Stimulated activated CD4-positive, alpha-beta T cell treated with anti-CD3 and anti-CD28 coated beads, Interleukin-4, amount 100 ng/mL, for 4 hours (primary cell): Measurements from ENCODE around the gene LTBP4.
"Not testable (repeated sequence)": the region's sequence is repeated elsewhere in the genome, so short reads cannot be mapped to it uniquely, and the experiment has no call there.

Experiments used
- DNase-seq, 2 experiments: peaks; one replicate each; pipeline ENCODE4 v3.0.0-alpha.2; 2020

The LTBP4 gene

DNA sequence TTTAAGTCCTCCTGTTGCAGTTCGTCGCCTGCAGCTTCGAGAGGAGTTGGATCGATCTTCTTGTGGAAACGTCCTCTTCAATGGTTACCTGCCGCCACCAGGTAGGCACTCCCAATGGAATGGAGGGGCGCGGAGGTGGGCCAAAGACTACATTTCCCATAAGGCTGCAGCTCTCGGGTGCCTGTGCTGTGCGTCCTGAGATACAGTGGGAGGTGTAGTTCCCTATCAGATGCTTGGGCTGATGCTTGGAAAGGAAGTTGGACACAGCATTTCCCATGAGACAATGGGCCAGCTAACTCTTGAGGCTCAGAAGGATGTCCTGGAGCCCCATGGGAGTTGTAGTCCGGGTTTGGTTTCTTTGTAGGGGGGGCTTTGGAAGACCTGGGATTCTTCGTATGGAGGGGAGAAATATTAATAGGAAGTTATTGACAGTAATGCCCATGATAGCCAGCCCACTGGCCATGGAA, 22.7 kb upstream of the LTBP4 start:
- DNase-seq, result no peak

DNA sequence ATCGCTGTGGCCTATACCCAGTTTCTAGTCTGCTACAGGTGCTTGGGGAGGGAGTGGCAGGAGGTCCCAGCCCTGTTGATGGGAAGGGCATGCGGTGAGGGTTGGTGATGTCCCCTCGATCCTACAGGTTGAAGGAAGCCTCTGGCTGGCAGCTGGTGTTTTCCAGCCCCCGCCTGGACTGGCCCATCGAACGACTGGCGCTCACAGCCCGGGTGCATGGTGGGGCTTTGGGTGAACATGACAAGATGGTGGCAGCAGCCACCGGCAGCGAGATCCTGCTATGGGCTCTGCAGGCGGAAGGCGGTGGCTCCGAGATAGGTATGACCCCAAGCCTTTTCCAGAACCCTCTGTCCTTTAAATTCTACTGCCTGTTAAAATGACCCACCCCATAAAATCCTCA, 20.6 kb upstream of the LTBP4 start:
- DNase-seq, result no peak

DNA sequence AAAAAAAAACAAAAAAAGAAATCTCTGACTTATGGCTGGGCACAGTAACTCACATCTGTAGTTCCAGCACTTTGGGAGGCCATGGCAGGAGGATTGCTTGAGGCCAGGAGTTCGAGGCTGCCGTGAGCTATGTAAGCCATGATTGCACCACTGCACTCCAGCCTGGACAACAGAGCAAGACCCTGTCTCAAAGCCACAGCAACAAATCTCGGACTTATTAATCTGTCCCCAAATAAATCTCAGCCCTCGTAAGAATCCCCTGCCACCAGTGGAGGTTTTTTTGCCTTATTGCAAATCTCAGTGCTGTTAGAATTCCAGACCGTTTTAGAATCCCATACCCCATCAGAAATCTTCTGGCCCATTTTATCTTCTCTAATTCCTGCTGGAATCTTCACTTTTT, 19.6 kb upstream of the LTBP4 start:
- no peak for DNase-seq

DNA sequence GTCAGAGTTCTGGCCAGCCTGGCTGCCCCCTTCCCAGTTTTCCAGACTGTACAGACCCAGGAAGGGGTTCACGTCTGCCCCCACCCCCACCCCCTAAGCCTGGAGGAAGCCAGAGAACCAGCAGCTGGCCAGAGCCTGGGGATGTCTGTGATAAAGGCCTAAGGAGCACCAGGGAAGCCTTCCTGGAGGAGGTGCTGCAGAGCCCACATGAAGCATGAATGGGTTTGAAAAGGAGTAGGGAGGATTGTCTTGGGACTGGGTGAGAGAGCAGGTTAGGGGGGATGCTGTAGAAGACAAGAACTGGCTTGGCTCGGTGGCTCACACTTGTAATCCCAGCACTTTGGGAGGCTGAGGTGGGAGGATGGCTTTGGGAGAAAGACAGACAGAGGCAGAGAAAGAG, 18.7 kb upstream of the LTBP4 start:
- no peak for DNase-seq

DNA sequence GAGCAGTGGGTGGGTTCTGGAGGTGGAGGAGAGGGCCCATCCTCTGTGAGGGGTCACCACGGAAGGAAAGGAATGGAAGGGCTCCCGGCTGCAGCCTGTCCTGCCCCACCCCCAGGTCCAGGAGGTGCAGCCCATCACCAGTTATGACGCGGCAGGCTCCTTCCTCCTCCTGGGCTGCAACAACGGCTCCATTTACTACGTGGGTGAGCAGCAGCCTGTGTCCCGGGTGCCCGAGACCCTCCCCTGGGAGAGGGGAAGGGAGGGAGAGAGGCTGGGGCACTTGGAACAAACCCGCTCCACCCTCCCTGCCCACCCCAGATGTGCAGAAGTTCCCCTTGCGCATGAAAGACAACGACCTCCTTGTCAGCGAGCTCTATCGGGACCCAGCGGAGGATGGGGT, 17.9 kb upstream of the LTBP4 start:
- DNase-seq, result no peak

DNA sequence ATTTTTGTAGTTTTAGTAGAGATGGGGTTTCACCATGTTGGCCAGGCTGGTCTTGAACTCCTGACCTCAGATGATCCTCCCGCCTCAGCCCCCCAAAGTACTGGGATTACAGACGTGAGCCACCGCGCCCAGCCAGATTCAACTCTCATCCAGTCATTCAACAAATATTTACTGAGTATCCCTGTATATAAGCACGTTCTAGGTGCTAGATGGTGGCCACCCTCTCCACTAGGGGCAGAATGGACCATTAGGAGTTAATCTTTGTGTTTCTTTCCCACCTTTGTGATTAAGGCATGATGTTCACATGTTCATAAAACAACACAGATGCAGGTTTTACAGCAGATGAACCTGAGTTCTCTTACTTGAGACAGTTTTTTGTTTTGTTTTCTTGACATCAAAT, 17.2 kb upstream of the LTBP4 start:
- DNase-seq, result no peak

DNA sequence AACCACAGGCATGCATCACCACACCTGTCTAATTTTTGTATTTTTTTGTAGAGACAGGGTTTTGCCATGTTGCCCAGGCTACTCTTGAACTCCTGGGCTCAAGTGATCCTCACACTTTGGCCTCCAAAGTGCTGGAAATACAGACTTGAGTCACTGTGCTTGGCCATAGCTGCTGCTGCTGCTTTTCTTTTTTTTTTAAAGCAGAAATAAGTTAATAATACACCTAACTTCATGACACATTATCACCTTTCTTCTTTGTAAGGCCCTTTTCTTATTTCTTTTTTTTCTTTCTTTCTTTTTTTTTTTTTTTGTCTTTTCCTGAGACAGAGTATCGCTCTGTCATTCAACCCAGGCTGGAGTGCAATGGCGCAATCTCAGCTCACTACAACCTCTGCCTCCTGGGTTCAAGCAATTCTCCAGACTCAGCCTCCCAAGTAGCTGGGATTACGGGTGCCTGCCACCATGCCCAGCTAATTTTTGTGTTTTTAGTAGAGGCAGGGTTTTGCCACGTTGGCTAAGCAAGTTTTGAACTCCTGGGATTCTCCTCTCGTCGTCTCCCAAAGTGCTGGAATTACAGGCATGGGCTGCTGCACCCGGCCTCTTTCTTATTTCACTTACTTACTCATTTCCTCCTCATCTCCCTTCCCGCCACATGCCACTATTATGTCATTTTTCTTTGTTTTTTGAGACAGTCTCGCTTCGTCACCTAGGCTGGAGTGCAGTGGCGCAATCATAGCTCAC, 15.8 kb upstream of the LTBP4 start:
- DNase-seq, result no peak

DNA sequence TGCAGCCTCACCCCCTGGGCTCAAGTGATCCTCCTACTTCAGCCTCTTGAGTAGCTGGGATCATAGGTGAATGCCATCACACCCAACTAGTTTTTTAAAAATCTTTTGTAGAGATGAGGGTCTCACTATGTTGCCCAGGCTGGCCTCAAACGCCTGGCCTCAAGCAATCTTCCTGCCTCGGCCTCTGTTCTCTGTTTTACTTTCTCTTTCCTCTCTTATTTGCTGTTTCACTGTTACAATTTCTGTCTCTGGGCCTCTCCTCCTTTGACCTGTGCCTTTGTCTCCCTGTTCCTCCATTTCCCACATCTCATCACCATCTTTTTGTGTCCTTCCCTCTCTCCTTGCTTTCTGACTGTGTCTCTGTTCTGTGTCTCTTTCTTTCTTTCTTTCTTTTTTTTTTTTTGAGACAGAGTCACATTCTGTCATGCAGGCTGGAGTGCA, 15.2 kb upstream of the LTBP4 start:
- no peak for DNase-seq

DNA sequence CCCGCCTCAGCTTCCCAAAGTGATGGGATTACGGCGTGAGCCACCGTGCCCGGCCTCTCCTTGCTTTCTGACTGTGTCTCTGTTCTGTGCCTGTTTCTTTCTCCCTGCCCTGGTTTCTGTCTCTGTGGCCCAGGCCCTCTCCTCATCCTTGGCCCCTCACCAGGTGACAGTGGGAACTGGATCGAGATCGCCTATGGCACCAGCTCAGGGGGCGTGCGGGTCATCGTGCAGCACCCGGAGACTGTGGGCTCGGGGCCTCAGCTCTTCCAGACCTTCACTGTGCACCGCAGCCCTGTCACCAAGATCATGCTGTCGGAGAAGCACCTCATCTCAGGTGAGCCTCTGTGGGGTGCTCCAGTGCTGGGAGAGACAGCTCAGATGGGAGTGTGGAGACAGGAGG, 14.6 kb upstream of the LTBP4 start:
- no peak for DNase-seq

DNA sequence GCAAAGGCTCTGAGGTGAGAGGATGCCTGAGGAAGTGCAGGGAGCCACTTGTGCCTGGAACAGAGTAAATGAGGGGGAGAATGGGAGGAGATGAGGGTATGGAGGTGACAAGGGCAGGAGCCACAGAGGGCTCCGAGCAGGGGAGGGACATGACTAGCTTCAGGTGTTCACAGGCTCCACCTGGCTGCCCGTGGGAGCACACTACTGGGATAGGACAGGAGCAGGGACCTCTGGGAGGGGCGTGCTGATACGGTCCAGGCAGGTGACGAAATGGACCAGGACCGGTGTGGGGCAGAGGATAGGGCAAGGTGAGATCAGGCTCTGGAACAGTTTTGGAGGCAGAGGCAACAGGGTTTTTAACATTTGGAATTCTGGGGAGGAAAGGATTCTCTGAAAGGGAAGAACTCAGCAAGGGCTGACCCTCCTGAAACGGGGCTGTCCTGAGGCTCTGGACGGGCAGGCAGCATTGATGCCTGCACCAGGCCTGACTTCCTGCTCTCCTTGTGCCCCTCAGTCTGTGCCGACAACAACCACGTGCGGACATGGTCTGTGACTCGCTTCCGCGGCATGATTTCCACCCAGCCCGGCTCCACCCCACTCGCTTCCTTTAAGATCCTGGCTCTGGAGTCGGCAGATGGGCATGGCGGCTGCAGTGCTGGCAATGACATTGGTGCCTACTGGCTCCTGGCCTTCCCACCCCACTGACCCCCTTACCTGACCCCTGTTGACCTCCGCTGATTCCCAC, 12.9 kb upstream of the LTBP4 start:
- no peak for DNase-seq

DNA sequence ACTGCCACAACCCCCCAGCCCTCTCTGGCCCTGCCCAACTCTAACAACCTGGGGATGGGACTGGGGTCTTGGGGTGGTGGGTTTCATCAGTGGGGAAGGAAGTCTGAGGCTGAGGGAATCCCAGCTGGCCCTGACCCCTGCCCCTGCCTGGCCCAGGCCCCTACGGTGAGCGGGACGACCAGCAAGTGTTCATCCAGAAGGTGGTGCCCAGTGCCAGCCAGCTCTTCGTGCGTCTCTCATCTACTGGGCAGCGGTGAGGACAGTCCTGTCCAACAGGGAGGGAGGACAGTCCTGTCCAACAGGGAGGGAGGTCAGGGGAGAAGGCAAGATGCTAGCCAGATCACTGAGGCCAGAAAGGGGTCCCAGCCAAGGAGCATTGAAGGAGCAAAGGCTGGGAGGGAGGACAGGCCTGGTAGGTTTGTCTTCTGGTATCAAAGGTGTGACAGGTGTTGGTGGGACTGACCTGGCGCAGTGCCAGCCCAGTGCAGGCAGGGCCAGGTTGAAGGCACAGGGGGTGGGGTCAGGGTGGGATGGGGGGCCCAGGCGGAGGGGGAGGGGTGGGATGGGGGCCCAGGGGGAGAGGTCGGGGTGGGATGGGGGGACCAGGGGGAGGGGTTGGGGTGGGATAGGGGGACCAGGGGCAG, 12.1 kb upstream of the LTBP4 start:
- no peak for DNase-seq

DNA sequence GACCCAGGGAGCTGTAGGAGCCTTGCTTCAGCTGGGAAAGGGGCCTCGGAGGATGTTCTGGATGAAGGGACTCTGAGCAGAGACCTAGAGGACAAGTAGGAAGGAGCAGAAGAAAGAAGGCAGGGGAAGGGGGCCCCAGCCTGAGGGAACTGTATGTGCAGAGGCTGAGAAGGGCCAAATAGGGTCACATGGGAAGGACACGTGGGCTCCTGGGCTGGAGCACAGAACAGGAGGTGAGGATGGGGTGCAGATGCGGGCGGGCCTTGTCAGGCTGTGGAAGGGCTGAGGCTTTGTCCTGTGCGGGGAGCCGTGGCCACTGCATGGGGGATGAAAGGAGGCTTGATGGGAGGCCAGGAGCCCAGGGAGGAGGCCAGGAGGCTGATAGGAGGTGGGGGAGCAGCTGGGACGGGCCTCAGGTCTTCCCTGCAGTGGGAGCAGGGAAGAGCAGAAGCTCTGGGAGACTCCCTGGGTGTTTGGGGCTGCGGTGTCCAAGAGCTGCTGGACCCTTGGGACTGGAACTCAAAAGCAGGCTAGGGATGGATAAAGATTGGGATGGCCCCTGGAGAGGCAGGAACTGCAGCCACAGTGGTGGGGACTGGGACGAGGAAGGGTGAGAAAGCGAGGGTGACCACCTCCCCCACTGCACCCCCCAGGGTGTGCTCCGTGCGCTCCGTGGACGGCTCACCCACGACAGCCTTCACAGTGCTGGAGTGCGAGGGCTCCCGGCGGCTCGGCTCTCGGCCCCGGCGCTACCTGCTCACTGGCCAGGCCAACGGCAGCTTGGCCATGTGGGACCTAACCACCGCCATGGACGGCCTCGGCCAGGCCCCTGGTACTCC, 11.4 kb upstream of the LTBP4 start:
- DNase-seq, result no peak

DNA sequence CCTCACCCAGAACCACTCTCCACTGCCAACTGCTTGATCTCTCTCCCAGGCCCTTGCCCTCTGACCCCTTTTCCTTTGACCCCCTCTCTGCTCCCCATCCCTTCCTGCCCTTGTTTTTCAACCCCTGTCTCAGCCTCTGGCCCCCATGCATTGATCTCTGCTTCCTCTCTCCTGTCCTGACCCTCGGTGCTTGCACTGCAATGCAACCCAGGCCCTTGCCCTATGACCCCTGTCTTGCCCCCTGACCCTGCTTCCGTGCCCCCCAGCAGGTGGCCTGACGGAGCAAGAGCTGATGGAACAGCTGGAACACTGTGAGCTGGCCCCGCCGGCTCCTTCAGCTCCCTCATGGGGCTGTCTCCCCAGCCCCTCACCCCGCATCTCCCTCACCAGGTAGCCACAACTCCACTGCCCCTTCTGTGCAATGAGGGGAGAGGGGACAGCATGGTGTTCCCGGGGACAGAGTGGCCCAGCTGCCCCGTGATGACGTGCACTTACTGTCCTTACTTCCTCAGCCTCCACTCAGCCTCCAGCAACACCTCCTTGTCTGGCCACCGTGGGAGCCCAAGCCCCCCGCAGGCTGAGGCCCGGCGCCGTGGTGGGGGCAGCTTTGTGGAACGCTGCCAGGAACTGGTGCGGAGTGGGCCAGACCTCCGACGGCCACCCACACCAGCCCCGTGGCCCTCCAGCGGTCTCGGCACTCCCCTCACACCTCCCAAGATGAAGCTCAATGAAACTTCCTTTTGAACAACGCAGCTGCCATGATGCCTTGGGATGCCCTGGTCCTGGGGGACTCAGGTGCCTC, 10.5 kb upstream of the LTBP4 start:
- no peak for DNase-seq

DNA sequence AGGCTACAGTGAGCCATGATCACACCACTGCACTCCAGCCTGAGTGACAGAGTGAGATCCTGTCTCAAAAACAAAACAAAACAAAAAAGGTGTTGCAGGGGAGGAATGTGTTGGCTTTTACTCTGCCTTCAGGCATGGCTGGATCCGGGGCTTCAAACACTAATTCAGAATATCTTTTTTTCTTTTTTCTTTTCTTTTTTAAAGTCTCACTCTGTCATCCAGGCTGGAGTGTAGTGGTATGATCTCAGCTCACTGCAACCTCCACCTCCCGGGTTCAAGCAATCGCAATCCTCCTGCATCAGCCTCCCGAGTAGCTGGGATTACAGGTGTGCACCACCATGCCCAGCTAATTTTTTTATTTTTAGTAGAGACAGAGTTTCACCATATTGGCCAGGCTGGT, 9.4 kb upstream of the LTBP4 start:
- not testable (repeated sequence) for DNase-seq

DNA sequence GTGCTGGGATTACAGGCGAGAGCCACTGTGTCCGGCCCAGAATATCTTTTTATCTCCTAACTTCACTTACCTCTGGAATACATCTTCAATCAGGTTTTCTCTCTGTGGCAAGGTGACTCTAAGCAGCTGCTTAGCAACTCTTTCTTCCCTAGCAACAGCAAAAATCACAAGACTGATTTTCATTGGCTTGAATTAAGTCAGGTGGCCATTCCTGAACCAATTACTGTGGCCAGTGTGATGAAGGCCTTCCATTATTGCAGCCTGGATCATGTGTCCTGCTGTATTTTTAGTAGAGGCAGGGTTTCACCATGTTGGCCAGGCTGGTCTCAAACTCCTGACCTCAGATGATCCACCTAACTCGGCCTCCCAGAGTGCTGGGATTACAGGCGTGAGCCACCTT, 9.0 kb upstream of the LTBP4 start:
- DNase-seq, result no peak

DNA sequence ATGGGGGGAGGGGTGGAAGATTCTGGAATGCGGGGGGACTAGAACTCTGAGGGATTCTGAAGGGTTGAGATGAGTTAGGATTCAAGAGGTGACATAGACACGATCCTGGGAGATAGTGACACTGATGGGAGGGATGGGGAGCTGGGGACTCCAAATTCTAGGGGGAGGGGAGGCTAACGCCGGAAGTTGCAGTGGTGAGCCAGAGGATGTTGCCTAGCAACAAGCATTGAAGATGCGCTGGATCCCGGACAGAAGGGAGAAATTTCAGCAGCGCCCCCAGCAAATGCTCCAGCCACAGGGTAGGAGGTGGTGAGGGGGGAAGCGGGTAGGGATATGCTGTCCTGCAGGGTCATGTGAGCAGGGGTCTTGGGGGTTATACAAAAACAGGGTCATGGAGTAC, 6.9 kb upstream of the LTBP4 start:
- DNase-seq, result no peak

DNA sequence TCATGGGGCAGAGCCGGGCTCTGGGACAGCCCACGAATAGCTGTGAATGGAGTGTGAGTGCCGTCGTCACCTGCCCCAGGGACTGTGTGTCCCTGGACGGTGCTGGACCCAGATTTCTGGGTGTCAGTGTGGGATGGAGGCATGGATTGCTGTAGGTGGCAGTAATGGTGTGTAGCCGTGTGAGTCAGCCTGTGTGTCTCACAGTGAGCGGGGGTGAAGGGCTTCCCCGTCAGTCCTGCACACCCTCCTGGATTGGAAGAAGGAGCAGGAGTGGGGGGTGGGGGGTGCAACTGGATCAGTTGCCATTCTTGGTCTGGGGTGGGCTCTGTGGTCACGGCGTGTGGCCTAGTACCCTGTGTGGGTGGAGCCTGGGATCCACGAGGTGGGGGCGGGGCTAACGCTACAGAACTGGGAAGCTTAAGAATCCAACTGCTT, 6.5 kb upstream of the LTBP4 start:
- DNase-seq, result no peak

DNA sequence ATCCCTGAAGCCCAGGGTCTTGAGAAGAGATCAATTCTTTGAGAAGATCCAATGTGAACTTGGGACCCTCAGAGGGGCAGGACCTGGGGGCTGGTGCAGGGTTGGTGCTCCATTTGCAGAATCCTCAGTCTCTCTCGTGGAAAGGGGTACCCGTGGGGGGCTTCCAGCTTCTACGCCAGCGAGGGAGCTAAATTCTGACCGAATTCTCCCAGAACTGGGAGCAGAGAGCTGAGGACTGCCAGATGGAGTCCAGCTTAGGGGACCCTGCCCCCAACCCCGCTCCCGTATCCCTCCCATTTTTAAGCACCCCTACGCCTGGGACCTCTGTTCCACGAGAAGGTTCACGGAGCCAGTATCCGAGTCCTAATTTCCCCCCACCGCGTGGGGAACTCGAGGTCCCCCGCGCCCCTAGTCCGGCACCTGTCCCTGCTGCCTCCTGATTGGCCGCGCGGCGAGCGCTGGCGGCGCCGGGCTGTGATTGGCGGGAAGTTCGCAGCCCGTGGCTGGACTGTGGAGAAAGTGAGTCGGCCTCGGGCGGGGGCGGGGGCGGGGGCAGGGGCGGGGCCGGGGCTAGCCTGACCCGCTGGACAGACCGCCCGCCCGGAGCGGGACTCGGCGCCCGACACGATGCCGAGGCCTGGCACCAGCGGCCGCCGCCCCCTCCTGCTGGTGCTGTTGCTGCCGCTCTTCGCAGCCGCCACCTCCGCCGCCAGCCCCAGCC, 4.4 kb upstream of the LTBP4 start:
- DNase-seq, result no peak

DNA sequence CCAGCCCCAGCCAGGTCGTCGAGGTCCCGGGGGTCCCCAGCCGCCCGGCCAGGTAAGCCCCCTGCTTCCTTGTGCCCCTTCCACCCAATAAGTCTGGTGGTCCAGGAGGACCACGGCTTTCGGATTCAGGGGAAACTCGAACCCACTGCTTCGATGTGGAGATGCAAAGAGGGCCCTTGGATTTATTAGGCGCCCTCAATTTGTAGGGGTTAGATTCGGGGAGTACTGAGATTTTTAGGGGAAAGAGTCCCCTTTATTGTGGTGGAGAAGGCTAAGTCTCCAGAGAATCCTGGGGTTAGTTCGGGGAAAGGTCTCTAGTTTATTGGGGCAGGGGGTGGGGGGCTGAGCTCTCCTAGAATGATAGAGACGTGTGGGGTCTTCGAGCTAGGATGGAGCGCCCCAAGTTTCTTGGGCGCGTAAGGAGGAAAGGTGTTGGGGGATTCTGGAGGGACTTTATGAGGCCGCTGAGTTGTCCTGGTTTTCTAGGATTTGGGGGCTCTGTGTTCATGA, 3.8 kb upstream of the LTBP4 start:
- DNase-seq, result no peak

DNA sequence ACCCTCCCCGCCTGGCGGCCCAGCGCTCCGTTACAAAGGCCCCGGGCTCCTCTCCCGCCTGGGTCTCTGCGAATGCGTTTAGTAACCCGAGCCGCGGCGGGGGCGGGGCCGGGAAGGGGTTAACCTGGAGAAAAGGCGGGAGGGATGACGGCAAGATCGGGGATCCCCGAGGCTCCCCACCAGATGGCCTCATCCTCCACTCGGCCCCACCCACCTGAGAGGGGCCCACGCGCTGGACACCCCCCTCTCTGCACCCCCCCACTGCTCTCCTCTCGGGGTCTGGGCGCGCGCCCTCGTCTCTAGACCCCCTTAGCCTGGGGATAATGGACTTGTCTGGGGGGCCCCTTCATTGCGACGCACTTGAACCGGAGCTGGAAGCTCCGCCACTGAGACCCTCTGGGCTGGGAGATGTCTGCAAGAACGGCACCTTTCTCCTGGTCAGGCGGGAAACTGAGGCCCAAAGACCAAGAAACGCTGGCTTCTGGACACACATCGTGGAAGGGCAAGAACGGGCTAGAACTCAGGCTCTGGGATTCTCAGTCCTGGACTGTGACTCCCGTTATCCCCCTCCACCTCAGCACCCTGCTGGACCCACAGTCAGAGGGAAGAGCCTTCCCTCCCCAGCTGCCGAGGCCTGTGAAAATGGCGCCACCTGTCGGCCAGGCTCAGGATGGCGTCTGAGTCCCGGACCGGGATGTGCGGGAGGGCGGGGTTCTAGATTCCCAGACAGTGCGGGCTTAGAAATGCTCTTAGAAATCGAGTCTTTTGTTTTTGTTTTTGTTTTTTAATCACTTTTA, 2.9 kb upstream of the LTBP4 start:
- peak; percentile 70 to 82 for DNase-seq
